ENCODE measurements around the gene DAO.

Gene DAO

DNA sequence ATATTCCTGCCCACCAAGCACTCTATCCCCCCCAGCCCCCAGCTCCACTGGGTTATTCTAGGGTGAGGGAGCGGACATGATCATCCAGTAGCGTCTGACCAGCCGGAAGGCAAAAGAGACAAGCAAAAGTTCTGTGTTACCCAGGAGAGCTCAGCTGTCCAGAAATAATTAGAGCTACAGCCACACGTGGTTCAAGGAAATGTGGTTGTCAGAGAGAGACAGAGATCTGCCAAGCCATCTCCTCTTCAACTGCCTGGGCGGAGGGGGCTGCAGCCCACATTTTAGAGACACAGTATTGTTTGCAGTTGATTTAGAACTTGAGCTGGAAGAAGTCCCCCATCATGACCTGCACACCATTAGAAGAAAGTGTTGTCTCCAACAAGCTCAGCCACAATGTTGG lies 30.4 kb downstream of the DAO start:
- TF ChIP-seq POLR2A (IDR thresholded peaks at IDR 0.05; ENCODE audit: low read length) (no peak), GATA1 (IDR thresholded peaks at IDR 0.05; ENCODE audit: low read depth, low read length) (no peak)
- no peak for DNase-seq

DNA sequence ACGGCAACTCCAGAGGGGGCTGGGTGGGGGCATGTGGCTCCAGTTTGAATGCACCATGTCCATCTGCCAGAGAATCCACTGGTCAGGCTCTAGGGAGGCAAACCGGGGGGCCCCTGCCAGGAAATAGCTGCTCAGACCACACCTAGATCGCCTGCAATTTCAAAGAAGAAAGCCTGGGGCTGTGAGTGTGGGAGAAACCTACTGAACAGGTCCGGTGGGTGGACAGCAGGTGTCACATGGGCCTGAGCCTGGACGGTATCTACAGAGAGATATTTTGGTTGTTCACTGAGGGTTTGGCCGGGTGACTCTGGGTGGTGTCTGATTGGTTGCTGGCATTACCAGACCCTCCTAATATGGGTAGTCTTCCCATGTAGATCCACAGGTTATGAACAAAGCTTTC lies 32.0 kb downstream of the DAO start:
- no peak for DNase-seq
- no peak for TF ChIP-seq GATA1 (IDR thresholded peaks at IDR 0.05; ENCODE audit: low read depth, low read length)
- TF ChIP-seq POLR2A (IDR thresholded peaks at IDR 0.05; ENCODE audit: low read length): no peak

DNA sequence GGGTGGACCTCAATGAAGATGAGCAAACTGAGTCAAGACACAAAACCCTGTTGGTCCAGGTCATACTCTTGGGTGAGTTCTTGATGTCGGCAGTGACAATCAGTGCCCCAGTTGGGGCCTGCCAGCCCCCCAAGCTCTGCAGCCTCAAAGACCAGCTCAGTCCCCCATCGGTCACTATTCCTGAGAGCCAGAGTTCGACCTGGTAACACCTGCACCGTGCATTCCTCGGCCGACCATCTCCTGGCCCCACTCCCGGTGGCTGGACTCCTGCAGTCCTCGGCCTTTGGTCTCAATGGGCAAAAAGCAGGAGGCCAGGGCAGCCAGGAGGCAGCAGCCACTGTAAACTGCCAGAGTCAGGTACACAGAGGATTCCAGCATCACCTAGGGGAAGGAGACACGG lies 32.5 kb downstream of the DAO start:
- DNase-seq: no peak

DNA sequence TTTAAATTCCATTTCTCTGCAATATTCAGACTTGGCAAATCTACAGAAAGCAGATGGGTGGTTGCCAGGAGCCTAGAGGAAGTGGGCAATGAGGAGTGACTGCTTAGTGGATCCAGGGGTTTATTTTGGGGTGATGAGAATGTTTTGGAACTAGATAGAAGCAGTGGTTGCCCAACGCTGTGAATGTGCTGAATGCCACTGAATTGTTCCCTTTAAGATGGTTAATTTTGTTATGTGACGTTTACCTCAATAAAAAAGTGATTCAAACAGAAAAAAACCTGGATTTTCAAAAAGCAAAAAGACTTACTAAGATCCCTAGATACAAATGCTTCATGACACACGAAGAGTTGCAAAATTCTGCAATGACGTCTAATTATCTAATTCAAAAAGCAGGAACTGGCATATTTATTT lies 34.2 kb downstream of the DAO start:
- DNase-seq: no peak
- TF ChIP-seq GATA1 (IDR thresholded peaks at IDR 0.05; ENCODE audit: low read depth, low read length): no peak
- TF ChIP-seq POLR2A (IDR thresholded peaks at IDR 0.05; ENCODE audit: low read length): no peak

More for the DNA sequence above, 32.5 kb downstream of the DAO start:
- TF ChIP-seq GATA1 (IDR thresholded peaks at IDR 0.05; ENCODE audit: low read depth, low read length) (no peak), POLR2A (IDR thresholded peaks at IDR 0.05; ENCODE audit: low read length) (no peak)

DNA sequence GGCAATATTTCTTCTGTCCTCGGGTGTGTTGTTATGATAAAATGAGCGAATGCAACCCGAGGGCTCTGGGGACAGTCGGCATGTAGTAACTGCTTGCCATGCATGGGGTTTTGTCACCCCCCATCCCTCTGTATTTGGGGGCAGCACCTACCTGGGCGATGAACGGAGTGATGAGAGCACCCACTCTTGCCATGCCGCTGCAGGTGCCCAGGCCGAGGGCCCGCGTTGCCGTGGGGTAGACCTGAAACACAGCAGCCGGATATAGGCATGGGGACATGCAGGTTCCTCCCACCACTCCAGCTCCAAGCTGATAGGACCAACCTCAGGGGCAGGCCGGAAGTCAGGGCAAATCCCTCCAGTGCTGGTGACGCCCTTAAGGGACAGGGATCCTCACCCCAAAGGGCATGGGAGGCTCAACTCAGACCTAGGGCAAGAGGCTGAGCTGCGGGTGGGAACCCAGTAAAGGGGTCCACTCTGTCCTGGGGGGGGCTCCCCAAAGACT lies 35.8 kb downstream of the DAO start:
- TF ChIP-seq GATA1 (IDR thresholded peaks at IDR 0.05; ENCODE audit: low read depth, low read length) (no peak), POLR2A (IDR thresholded peaks at IDR 0.05; ENCODE audit: low read length) (no peak)
- DNase-seq: no peak

DNA sequence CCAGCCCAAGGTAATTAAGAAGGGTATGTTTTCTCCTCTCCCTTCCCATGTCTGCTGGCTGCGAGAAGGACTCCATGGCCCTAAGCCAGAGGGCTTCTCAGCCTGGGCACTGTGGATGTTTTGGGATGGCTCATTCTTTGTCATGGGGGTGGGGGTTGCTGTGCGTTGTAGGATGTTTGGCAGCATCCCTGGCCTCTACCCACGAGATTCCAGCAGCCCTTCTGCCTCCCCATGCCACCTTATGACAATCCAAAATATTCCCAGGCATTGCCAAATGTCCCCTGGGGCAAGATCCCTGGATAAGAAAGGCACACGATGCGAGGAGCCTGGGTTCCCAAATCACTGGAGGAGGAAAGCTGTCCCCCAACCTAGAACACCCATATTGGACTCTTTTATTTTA lies 36.4 kb downstream of the DAO start:
- TF ChIP-seq POLR2A (IDR thresholded peaks at IDR 0.05; ENCODE audit: low read length) (no peak), GATA1 (IDR thresholded peaks at IDR 0.05; ENCODE audit: low read depth, low read length) (no peak)
- DNase-seq: no peak

DNA sequence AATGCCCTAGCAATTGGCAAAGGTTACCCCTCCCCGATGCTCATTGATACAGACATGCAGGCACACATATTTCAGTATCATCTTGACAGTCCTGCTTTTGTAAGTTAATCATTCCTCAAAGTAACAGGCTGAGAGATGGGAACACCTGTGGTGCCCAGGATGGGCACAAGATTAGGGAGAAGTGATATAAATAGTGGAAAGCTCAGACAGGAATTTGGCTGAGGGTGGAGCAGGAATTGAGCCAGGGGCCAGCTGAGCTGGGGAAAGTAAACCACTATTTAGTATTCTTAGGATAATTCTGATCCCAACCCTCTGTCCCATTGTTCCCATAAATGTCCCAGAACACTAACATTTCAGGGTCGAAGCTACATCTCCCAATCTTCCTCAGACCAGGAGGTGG lies 38.3 kb downstream of the DAO start:
- no peak for TF ChIP-seq GATA1 (IDR thresholded peaks at IDR 0.05; ENCODE audit: low read depth, low read length)
- TF ChIP-seq POLR2A (IDR thresholded peaks at IDR 0.05; ENCODE audit: low read length): no peak
- no peak for DNase-seq

DNA sequence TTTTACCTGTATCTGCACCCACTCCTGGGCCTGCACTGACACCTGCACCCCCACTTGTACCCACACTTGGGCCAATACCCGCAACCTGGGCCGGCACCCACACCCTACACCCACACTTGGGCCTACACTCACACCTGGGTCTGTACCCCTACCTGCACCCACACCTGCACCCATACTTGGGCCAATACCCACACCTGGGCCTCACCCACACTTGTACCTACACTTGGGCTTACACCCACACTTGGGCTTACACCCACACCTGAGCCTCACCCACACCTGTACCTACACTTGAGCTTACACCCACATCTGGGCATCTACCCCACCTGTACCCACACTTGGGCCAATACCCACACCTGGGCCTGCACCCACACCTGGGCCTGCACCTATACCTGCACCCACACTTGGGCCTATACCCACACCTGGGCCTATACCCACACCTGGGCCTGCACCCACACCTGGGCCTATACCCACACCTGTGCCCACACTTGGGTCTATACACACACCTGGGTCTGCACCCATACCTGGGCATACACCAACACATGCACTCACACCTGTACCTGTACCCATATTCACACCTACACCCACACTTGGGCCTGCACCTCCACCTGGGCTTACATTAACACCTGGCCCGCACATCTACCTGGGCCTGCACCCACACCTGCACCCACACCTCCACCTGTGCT lies 39.2 kb downstream of the DAO start:
- TF ChIP-seq GATA1 (IDR thresholded peaks at IDR 0.05; ENCODE audit: low read depth, low read length) (no peak), POLR2A (IDR thresholded peaks at IDR 0.05; ENCODE audit: low read length) (no peak)

DNA sequence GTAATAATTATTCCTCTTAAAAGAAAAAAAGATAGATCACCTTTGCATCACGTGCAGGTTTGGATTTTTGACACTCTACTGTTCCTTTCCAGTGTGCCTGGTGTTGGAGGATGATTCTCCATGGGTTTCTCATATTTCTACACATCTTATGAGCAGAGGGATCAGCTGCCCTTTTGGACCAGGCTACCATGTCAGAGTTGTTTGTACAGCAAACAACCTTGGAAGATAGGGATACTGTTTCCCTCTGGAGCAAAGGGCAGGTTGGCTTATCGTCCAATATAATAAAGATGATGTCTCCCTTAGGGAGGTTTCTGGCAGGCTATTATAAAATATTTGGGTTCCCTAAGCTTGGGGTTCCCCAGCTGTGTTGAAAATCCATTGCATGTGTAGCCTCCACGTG lies 42.1 kb downstream of the DAO start:
- TF ChIP-seq POLR2A (IDR thresholded peaks at IDR 0.05; ENCODE audit: low read length): no peak
- TF ChIP-seq GATA1 (IDR thresholded peaks at IDR 0.05; ENCODE audit: low read depth, low read length): no peak
- no peak for DNase-seq

More for the DNA sequence above, 39.2 kb downstream of the DAO start:
- no peak for DNase-seq

DNA sequence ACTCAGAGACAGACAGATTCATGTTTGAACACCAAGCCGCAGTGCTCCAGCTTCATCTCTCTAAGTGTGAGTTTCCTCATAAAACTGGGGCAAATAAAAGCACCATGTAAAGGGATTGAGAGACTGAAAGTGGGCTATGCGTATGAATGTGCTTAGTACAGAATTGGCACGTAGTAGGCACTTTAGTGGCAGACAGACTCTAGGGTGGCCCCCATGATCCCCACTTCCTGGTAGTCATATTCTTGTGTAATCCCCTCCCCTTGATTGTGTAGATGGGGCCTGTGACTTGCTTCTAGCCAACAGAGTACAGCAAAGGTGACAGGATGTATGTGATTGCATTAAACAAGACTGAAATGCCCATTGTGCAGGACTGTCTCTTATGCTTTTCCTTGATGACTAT lies 43.0 kb downstream of the DAO start:
- TF ChIP-seq POLR2A (IDR thresholded peaks at IDR 0.05; ENCODE audit: low read length) (no peak), GATA1 (IDR thresholded peaks at IDR 0.05; ENCODE audit: low read depth, low read length) (no peak)
- DNase-seq: no peak

DNA sequence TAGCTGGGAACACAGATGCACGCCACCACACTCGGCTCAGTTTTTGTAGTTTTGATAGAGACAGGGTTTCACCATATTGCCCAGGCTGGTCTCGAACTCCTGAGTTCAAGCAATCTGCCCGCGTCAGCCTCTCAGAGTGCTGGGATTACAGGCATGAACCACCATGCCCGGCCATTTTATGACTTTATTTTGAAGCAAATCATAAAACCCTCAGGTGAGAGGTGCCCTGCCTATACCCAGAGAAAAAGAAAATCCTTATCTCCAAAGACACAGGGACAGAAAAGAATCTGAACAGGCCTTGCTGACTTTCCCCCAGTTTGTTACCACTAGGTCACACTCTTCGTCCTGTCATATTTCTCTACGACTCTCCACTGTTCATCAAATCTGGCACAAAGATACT lies 48.8 kb downstream of the DAO start:
- no peak for DNase-seq
- TF ChIP-seq GATA1 (IDR thresholded peaks at IDR 0.05; ENCODE audit: low read depth, low read length) (no peak), POLR2A (IDR thresholded peaks at IDR 0.05; ENCODE audit: low read length) (no peak)

DNA sequence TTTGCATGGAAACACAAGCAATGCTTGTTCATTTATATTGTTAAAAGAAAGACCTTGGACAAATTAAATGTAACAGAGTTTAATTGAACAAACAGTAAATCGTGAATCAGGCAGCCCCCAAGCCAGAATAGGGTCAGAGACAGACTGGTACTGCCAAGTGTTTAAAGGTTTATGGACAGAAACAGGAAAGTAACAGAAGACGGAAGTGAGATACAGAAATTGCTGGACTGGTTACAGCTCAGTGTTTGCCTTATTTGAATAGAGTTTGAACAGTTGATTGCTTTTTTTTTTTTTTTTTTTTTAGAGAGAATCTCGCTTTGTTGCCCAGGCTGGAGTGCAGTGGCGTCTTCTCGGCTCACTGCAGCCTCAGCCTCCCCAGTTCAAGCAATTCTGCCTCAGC lies 50.3 kb downstream of the DAO start:
- no peak for DNase-seq
- TF ChIP-seq POLR2A (IDR thresholded peaks at IDR 0.05; ENCODE audit: low read length) (no peak), GATA1 (IDR thresholded peaks at IDR 0.05; ENCODE audit: low read depth, low read length) (no peak)

DNA sequence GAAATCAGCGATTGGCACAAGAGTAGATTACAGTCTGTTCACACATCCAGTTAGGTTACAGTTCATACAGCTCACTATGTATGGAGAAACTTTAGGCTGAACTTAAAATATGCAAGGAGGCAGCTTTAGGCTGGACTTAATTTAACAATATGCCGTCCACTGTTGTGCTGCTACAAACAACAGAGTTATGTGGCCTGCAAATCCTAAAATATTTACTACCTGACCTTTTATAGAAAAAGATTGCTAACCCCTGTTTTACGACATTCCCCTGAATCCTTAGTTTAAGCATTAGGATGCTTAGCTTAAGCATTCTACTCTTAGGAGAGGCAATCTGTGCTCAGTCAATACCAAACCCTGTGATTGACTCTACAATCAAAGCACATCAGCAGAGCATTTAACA lies 50.9 kb downstream of the DAO start:
- TF ChIP-seq POLR2A (IDR thresholded peaks at IDR 0.05; ENCODE audit: low read length) (no peak), GATA1 (IDR thresholded peaks at IDR 0.05; ENCODE audit: low read depth, low read length) (no peak)
- no peak for DNase-seq

DNA sequence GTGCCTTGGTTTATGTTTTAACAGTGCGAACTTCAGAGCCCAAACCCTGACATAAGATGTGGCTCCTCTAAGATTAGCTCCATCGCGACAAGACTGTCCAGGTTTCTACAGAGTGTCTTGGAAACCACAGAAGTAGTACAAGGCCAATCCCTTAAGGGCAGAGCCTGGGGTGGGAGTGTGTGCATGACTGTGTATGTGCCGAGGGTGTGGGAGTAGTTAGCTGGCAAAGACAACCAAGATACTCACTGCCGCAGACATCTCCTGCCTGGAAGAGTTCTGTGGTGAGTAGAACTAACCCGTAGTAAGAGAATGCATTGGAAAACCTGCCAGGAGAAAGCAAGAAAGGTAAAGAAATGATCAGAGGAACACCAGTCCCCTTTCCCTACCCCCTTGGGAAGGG lies 54.1 kb downstream of the DAO start:
- no peak for TF ChIP-seq POLR2A (IDR thresholded peaks at IDR 0.05; ENCODE audit: low read length)
- TF ChIP-seq GATA1 (IDR thresholded peaks at IDR 0.05; ENCODE audit: low read depth, low read length): no peak
- no peak for DNase-seq

DNA sequence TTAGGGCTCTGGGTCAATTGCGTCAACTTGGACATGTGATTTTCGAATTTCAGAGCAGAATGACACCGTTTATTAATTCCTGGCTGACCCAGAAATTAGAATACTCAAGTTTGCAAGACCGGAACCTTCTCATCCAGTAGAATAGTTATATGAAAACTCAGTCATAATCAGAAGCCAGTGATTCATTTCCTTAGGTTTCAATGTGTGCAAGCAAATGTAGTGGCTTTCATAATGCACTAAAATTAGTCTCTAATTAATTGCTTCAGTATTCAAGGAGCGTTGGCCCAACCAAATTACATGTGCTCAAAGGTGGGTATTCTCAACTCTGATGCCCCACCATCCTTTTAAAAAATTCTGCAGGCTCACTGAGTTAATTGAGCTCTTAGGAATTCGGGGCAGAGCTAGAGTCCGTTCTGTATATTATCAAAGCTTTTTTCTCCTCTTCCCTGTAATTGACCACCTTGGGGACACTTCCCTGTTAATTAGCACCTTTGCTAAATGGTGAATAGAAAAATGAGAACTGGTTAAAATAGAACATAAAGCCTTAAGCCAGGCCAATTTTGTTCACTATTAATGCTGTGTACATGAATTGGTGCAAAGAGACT lies 55.4 kb downstream of the DAO start:
- no peak for TF ChIP-seq GATA1 (IDR thresholded peaks at IDR 0.05; ENCODE audit: low read depth, low read length)
- no peak for TF ChIP-seq POLR2A (IDR thresholded peaks at IDR 0.05; ENCODE audit: low read length)
- no peak for DNase-seq

Measured in erythroblast (primary cell).